Brain microvascular endothelial cell (primary cell): ENCODE data around the gene PNPLA7.

Source experiments
- DNase-seq: peaks from one replicate; pipeline ENCODE4 v3.0.0-alpha.2; 2020
- H3K27ac ChIP-seq: fragments of 250-450 bp; sonication (Bioruptor Pico); 2 replicates; pipeline ENCODE4 v1.5.1; 2020; ENCODE audit warnings: mild to moderate bottlenecking, moderate library complexity
- H3K27me3 ChIP-seq: fragments of 250-450 bp; sonication (Bioruptor Pico); replicated peaks from 2 replicates; pipeline ENCODE4 v1.5.1; 2020; ENCODE audit warnings: mild to moderate bottlenecking
- H3K36me3 ChIP-seq: fragments of 250-450 bp; sonication (Bioruptor Pico); replicated peaks from 2 replicates; pipeline ENCODE4 v1.5.1; 2020; ENCODE audit warnings: mild to moderate bottlenecking
- H3K4me3 ChIP-seq: 2 replicates; pipeline ENCODE4 v1.5.1; 2011; ENCODE audit warnings: low read depth, mild to moderate bottlenecking, control low read depth, low read length, moderate library complexity
- CTCF ChIP-seq: IDR thresholded peaks from 2 replicates; pipeline ENCODE4 v1.5.1; 2011; ENCODE audit warnings: low read depth, mild to moderate bottlenecking, moderate library complexity, low read length, control low read depth, inconsistent platforms; ENCODE audit errors: missing control alignments
- in situ Hi-C: cut with HindIII; loops from 2 replicates; pipeline ENCODE4 v1.10.0; 2017; ENCODE audit warnings: low sequenced_read_pairs, low pct_ligation_motif_present

PNPLA7 gene

GRCh38 chr9:137427454-137428310, 122.5 kb downstream of the PNPLA7 start:
- H3K4me3 ChIP-seq: no peak overlapping the region
- H3K36me3 ChIP-seq: no peaks in the 10 kb centered on the region
- H3K27me3 ChIP-seq: no peaks in the 10 kb centered on the region
- no peak for TF ChIP-seq CTCF
- no peak for DNase-seq
- H3K27ac ChIP-seq: no peak overlapping the region
- in situ Hi-C loops: no loop called here

GRCh38 chr9:137426018-137426681, 124.1 kb downstream of the PNPLA7 start:
- Histone ChIP-seq H3K36me3 (no peaks in the 10 kb centered on the region), H3K27ac (no peak overlapping the region), H3K4me3 (no peak overlapping the region), H3K27me3 (no peaks in the 10 kb centered on the region)
- no peak for DNase-seq
- TF ChIP-seq CTCF: no peak
- in situ Hi-C loops: no loop called here

- Histone ChIP-seq H3K27me3 (no peaks in the 10 kb centered on the region), H3K27ac (no peak overlapping the region), H3K4me3 (peak overlapping the region; percentile 31), H3K36me3 (no peaks in the 10 kb centered on the region)
- no peak for TF ChIP-seq CTCF
- in situ Hi-C loops: no loop called here
- no peak for DNase-seq
Measured at GRCh38 chr9:137423514-137424291, 126.5 kb downstream of the PNPLA7 start.

GRCh38 chr9:137422604-137423513, 127.3 kb downstream of the PNPLA7 start, which contains the start of the genes EXD3 and NOXA1:
Gene EXD3, minus strand, starts transcription at chr9:137423162. Its CDS starts 27,805 bp downstream, at chr9:137395357.
Gene NOXA1, plus strand, starts transcription at chr9:137423393. Its CDS starts 137 bp downstream, at chr9:137423530.
- Histone ChIP-seq H3K27ac (peak within 1 kb of the TSS; percentile 14), H3K27me3 (no peaks in the 10 kb centered on the region), H3K36me3 (no peaks in the 10 kb centered on the region), H3K4me3 (peak within 1 kb of the TSS; percentile 71)
- peak; percentile 48 for TF ChIP-seq CTCF
- peak; percentile 61 for DNase-seq
- in situ Hi-C loops: no loop called here
